Adipocyte (in vitro differentiated cells): ENCODE results near the gene FHAD1.

Experiments used
- DNase-seq: peaks from one replicate; pipeline ENCODE4 v3.0.0-alpha.2; 2015; ENCODE audit warnings: low read depth
- H3K27me3 ChIP-seq: replicated peaks from 2 replicates; pipeline ENCODE4 v1.7.0; 2013; ENCODE audit warnings: mild to moderate bottlenecking, low read length, moderate library complexity; ENCODE audit not compliant: control insufficient read depth, insufficient read depth
- H3K36me3 ChIP-seq: 2 replicates; pipeline ENCODE4 v1.7.0; 2013; ENCODE audit warnings: low read length, mild to moderate bottlenecking, moderate library complexity; ENCODE audit not compliant: control insufficient read depth, insufficient read depth, severe bottlenecking
- H3K4me1 ChIP-seq: 2 replicates; pipeline ENCODE4 v1.7.0; 2013; ENCODE audit warnings: mild to moderate bottlenecking, low read length, moderate library complexity; ENCODE audit not compliant: control insufficient read depth, insufficient read depth
- H3K4me3 ChIP-seq: 2 replicates; pipeline ENCODE4 v1.7.0; 2013; ENCODE audit warnings: mild to moderate bottlenecking, low read length, moderate library complexity
- H3K9ac ChIP-seq: 2 replicates; pipeline ENCODE4 v1.7.0; 2013; ENCODE audit warnings: mild to moderate bottlenecking, low read length, moderate library complexity
- H3K9me3 ChIP-seq: 2 replicates; pipeline ENCODE4 v1.7.0; 2013; ENCODE audit warnings: mild to moderate bottlenecking, low read length, moderate library complexity; ENCODE audit not compliant: control insufficient read depth

Gene FHAD1

GRCh38 chr1:15246960-15247614 lies at the start of gene FHAD1:
TSS of gene FHAD1 (plus strand) at chr1:15247223. CDS start at chr1:15251785, 4,562 bp downstream.
- Histone ChIP-seq H3K36me3 (no peaks in the 10 kb centered on the region), H3K9ac (no peak within 1 kb of the TSS), H3K4me3 (peak within 1 kb of the TSS; percentile 16), H3K9me3 (peaks cover 7% of the 10 kb centered on the region), H3K4me1 (peaks cover 13% of the 10 kb centered on the region), H3K27me3 (peaks cover 76% of the 10 kb centered on the region)
- DNase-seq, result peak; percentile 31

GRCh38 chr1:15197591-15198447 lies 49.2 kb upstream of the FHAD1 start:
- H3K4me3 ChIP-seq, result no peak overlapping the region
- H3K27me3 ChIP-seq, result peaks cover 5% of the 10 kb centered on the region
- no peak overlapping the region for H3K9ac ChIP-seq
- H3K4me1 ChIP-seq, result peaks cover 7% of the 10 kb centered on the region
- no peaks in the 10 kb centered on the region for H3K9me3 ChIP-seq
- H3K36me3 ChIP-seq, result no peaks in the 10 kb centered on the region
- DNase-seq, result no peak

- Histone ChIP-seq H3K9me3 (no peaks in the 10 kb centered on the region), H3K4me3 (no peak overlapping the region), H3K36me3 (no peaks in the 10 kb centered on the region), H3K4me1 (peaks cover 7% of the 10 kb centered on the region), H3K9ac (no peak overlapping the region), H3K27me3 (peaks cover 9% of the 10 kb centered on the region)
- DNase-seq, result no peak
Observed at GRCh38 chr1:15198684-15199083, 48.3 kb upstream of the FHAD1 start.

- Histone ChIP-seq H3K9me3 (no peaks in the 10 kb centered on the region), H3K4me1 (peaks cover 7% of the 10 kb centered on the region), H3K27me3 (peaks cover 19% of the 10 kb centered on the region), H3K36me3 (no peaks in the 10 kb centered on the region), H3K9ac (no peak overlapping the region), H3K4me3 (no peak overlapping the region)
- DNase-seq, result no peak
Observed at GRCh38 chr1:15201221-15201620, 45.8 kb upstream of the FHAD1 start.

GRCh38 chr1:15201849-15202551 lies 45.0 kb upstream of the FHAD1 start:
- Histone ChIP-seq H3K36me3 (no peaks in the 10 kb centered on the region), H3K4me1 (peaks cover 13% of the 10 kb centered on the region), H3K9me3 (no peaks in the 10 kb centered on the region), H3K4me3 (no peak overlapping the region), H3K27me3 (peaks cover 16% of the 10 kb centered on the region), H3K9ac (no peak overlapping the region)
- no peak for DNase-seq

- Histone ChIP-seq H3K9me3 (no peaks in the 10 kb centered on the region), H3K9ac (no peak overlapping the region), H3K4me3 (no peak overlapping the region), H3K4me1 (peaks cover 13% of the 10 kb centered on the region), H3K36me3 (no peaks in the 10 kb centered on the region), H3K27me3 (peaks cover 27% of the 10 kb centered on the region)
- DNase-seq, result no peak
Observed at GRCh38 chr1:15204931-15205330, 42.1 kb upstream of the FHAD1 start.

GRCh38 chr1:15205586-15206346 lies 41.3 kb upstream of the FHAD1 start:
- H3K9ac ChIP-seq, result no peak overlapping the region
- peaks cover 27% of the 10 kb centered on the region for H3K27me3 ChIP-seq
- no peaks in the 10 kb centered on the region for H3K36me3 ChIP-seq
- peaks cover 8% of the 10 kb centered on the region for H3K4me1 ChIP-seq
- H3K4me3 ChIP-seq, result no peak overlapping the region
- no peaks in the 10 kb centered on the region for H3K9me3 ChIP-seq
- DNase-seq, result no peak

GRCh38 chr1:15206418-15207030 lies 40.5 kb upstream of the FHAD1 start:
- Histone ChIP-seq H3K9ac (no peak overlapping the region), H3K27me3 (peaks cover 27% of the 10 kb centered on the region), H3K4me1 (peaks cover 6% of the 10 kb centered on the region), H3K9me3 (no peaks in the 10 kb centered on the region), H3K4me3 (no peak overlapping the region), H3K36me3 (no peaks in the 10 kb centered on the region)
- peak; percentile 15 for DNase-seq

- no peak for DNase-seq
- no peaks in the 10 kb centered on the region for H3K36me3 ChIP-seq
- H3K4me1 ChIP-seq, result peaks cover 6% of the 10 kb centered on the region
- H3K4me3 ChIP-seq, result no peak overlapping the region
- H3K9me3 ChIP-seq, result no peaks in the 10 kb centered on the region
- H3K9ac ChIP-seq, result no peak overlapping the region
- H3K27me3 ChIP-seq, result peaks cover 27% of the 10 kb centered on the region
Observed at GRCh38 chr1:15207031-15207828, 39.8 kb upstream of the FHAD1 start.

- DNase-seq, result no peak
- Histone ChIP-seq H3K4me3 (no peak overlapping the region), H3K27me3 (peaks cover 27% of the 10 kb centered on the region), H3K9ac (no peak overlapping the region), H3K36me3 (no peaks in the 10 kb centered on the region), H3K4me1 (peaks cover 6% of the 10 kb centered on the region), H3K9me3 (no peaks in the 10 kb centered on the region)
Observed at GRCh38 chr1:15207829-15208429, 39.1 kb upstream of the FHAD1 start.
